Right atrium auricular region (tissue), 2 donors: Measurements from ENCODE around the gene TFAP2D. TPM values are rescaled to one million over a fixed set of nuclear protein-coding genes. Genes with fewer than 3 reads are reported as not detected.

Experiments used
- DNase-seq: peaks from one replicate; pipeline ENCODE4 v3.0.0-alpha.2; 2019; ENCODE audit warnings: low spot score
- H3K27ac ChIP-seq, 2 donors: fragments of 200-600 bp; sonication (generic); 1 replicate in 1 of 2; 2 replicates in 1 of 2; pipeline ENCODE4 v1.5.1; 2016 to 2019
- H3K27me3 ChIP-seq, 2 donors: fragments of 200-600 bp; sonication (generic); one replicate each; pipeline versions ENCODE4 v1.5.1 to v1.6.0; 2017 to 2019
- H3K36me3 ChIP-seq: fragments of 200-600 bp; sonication (generic); one replicate; pipeline ENCODE4 v1.5.1; 2016
- H3K4me1 ChIP-seq, 2 donors: fragments of 200-600 bp; sonication (generic); one replicate each; pipeline versions ENCODE4 v1.5.1 to v1.6.0; 2017 to 2019
- H3K4me3 ChIP-seq, 2 donors: fragments of 200-600 bp; sonication (generic); 1 replicate in 1 of 2; 2 replicates in 1 of 2; pipeline ENCODE4 v1.5.1; 2017 to 2019; ENCODE audit warnings: mild to moderate bottlenecking in 1 of 2, moderate library complexity in 1 of 2
- H3K9me3 ChIP-seq, 2 donors: fragments of 200-600 bp; sonication (generic); one replicate each; pipeline ENCODE4 v1.5.1; 2019
- total RNA-seq, 2 donors: library from RNA; depleted of rRNA; stranded (reverse); fragments of >200 nt; gene quantifications; one replicate each; pipeline ENCODE4 v1.1.0, GENCODE V29; 2016
- TF ChIP-seq, protein P1 (sequence below), 2 donors: fragments of 200-600 bp; sonication (generic); IDR thresholded peaks; one replicate each; pipeline ENCODE4 v1.5.1; 2019; ENCODE audit warnings: antibody characterized with exemption in 2 of 2

The TFAP2D gene
- total RNA-seq, 2 donors from 2014 or later: not detected

DNA sequence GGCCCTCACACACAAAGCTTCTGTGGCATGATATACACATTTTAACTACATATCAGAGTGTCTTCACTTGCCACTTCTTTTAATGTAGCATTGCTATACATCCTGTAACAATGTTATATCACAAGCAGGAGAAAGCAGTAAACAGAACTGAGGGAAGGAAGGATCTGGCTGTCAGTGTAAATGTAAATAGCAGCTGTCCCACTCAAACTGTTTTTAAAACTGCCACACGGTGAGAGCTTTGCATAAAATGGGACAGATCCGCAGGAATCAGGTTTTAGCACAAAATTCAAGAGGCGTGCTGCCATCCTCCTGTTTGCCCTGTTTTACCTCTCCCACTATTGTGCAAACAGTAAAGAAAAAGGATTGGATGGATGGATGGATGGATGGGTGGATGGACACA, 28.8 kb downstream of the TFAP2D start:
- H3K36me3 ChIP-seq: no peaks in the 10 kb centered on the region
- no peaks in the 10 kb centered on the region for H3K9me3 ChIP-seq
- DNase-seq: no peak
- no peak overlapping the region for H3K27ac ChIP-seq
- TF ChIP-seq, protein P1, sequence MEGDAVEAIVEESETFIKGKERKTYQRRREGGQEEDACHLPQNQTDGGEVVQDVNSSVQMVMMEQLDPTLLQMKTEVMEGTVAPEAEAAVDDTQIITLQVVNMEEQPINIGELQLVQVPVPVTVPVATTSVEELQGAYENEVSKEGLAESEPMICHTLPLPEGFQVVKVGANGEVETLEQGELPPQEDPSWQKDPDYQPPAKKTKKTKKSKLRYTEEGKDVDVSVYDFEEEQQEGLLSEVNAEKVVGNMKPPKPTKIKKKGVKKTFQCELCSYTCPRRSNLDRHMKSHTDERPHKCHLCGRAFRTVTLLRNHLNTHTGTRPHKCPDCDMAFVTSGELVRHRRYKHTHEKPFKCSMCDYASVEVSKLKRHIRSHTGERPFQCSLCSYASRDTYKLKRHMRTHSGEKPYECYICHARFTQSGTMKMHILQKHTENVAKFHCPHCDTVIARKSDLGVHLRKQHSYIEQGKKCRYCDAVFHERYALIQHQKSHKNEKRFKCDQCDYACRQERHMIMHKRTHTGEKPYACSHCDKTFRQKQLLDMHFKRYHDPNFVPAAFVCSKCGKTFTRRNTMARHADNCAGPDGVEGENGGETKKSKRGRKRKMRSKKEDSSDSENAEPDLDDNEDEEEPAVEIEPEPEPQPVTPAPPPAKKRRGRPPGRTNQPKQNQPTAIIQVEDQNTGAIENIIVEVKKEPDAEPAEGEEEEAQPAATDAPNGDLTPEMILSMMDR (IDR thresholded peaks at IDR 0.05): no peak
- H3K4me3 ChIP-seq: no peak overlapping the region
- H3K27me3 ChIP-seq: no peaks in the 10 kb centered on the region
- no peaks in the 10 kb centered on the region for H3K4me1 ChIP-seq

DNA sequence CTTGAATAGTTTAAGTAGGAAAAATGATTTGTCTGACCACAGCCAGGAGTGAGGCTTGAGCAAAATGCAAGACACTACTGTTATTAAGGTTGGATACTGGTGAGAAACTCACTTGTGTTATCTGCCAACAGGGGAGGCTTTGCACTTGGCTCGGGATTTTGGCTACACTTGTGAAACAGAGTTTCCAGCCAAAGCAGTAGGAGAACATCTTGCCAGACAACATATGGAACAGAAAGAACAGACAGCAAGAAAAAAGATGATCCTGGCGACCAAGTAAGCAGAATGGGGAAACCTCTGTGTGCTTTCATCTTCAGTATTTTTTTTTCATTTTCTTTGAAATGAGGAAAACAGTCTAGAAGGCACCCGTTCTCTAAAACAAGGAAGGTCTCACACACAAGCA, 31.6 kb downstream of the TFAP2D start:
- no peak overlapping the region for H3K4me3 ChIP-seq
- TF ChIP-seq, protein P1 (IDR thresholded peaks at IDR 0.05): no peak
- no peaks in the 10 kb centered on the region for H3K27me3 ChIP-seq
- H3K36me3 ChIP-seq: no peaks in the 10 kb centered on the region
- H3K27ac ChIP-seq: no peak overlapping the region
- no peaks in the 10 kb centered on the region for H3K9me3 ChIP-seq
- no peaks in the 10 kb centered on the region for H3K4me1 ChIP-seq
- DNase-seq: no peak

DNA sequence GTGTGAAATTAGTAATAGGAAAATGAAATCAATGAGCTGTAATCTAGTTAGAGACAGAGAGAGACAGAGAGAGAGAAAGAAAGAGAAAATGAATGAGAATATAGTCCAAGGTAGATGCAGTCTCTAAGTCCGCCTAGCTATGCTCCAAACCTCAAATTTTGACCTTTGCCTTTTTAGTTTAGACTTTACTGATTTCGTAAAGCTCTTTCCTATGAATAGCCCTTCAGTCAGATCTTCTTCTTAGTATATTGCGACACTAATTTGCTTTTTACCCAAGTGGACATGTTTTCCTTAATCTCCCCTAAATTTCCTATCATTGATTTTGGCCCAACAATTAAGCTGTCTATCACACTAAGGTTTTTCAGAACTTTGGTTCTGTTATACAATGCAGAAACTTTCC, 49.5 kb downstream of the TFAP2D start:
- Histone ChIP-seq H3K4me3 (no peak overlapping the region), H3K36me3 (no peaks in the 10 kb centered on the region), H3K27me3 (no peaks in the 10 kb centered on the region), H3K27ac (no peak overlapping the region), H3K4me1 (no peaks in the 10 kb centered on the region), H3K9me3 (peaks cover 0 to 5% of the 10 kb centered on the region in 2 donors)
- TF ChIP-seq, protein P1 (IDR thresholded peaks at IDR 0.05): no peak
- no peak for DNase-seq

DNA sequence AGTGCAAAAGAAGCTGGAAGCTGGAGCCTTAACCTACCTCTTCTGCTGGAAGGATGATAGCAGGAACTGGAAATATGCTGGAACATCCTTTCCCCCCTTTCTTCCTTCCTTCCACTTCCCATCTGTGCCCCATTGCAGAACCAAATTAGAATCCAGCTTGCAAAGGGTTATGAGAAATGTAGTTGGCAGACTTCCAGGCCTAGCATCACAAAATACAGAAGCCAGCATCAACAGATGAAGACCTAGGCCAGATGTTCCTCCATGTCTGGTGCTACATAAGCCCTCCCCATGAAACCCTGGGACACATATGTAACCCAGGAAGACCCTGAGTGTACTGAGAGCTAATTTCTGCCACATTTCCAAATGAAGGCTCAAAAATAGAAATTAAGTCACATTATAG, 65.4 kb downstream of the TFAP2D start:
- no peaks in the 10 kb centered on the region for H3K9me3 ChIP-seq
- TF ChIP-seq, protein P1 (IDR thresholded peaks at IDR 0.05): no peak

DNA sequence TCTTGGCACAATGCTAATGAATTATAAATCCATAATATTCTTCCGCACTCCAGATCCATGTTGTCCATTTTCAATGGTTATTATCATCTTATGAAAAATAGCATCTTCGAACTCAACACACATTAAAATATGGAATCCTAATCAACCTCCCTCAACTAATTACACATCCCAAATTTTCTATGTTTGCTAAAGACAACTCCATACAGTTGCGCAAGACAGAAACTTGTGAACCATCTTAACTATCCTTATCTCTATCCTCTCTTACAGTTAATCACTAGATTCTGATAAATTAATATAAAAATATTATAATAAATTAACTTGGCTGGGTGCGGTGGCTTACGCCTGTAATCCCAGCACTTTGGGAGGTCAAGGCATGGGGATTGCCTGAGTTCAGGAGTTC, 67.1 kb downstream of the TFAP2D start:
- TF ChIP-seq, protein P1 (IDR thresholded peaks at IDR 0.05): no peak
- no peaks in the 10 kb centered on the region for H3K9me3 ChIP-seq
- no peak overlapping the region for H3K4me3 ChIP-seq
- no peaks in the 10 kb centered on the region for H3K4me1 ChIP-seq
- no peaks in the 10 kb centered on the region for H3K36me3 ChIP-seq
- no peaks in the 10 kb centered on the region for H3K27me3 ChIP-seq
- no peak for DNase-seq
- H3K27ac ChIP-seq: no peak overlapping the region

More for the DNA sequence above, 65.4 kb downstream of the TFAP2D start:
- Histone ChIP-seq H3K27me3 (no peaks in the 10 kb centered on the region), H3K27ac (no peak overlapping the region), H3K36me3 (no peaks in the 10 kb centered on the region), H3K4me1 (no peaks in the 10 kb centered on the region), H3K4me3 (no peak overlapping the region)
- DNase-seq: no peak

DNA sequence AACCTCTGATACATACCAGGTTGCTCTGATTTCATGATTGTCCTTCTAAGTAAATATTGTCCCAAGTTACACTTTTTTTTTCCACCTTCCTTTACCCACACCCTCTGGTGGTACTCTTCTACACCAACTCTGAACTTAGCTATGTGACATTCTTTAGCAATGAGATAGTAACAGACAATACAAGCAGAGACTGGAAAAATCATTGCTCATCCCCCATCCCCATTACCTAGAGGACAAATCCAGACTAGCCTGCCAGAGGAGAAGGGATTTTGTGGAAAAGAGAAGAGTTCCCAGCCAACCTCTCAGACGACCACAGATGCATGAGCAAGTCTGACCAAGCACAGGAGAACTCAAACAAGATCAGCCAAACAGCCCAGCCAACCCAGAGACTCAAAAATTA, 72.6 kb downstream of the TFAP2D start:
- no peak overlapping the region for H3K27ac ChIP-seq
- H3K27me3 ChIP-seq: no peaks in the 10 kb centered on the region
- no peaks in the 10 kb centered on the region for H3K36me3 ChIP-seq
- H3K9me3 ChIP-seq: no peaks in the 10 kb centered on the region
- H3K4me1 ChIP-seq: no peaks in the 10 kb centered on the region
- TF ChIP-seq, protein P1 (IDR thresholded peaks at IDR 0.05): no peak
- DNase-seq: no peak
- no peak overlapping the region for H3K4me3 ChIP-seq
